Calu3 (cell line): ENCODE results near the gene FOXO3. TPM values are rescaled to one million over a fixed set of nuclear protein-coding genes. Genes with fewer than 3 reads are reported as not detected.
A peak's percentile ranks its signal among the peaks of the same experiment; 100 is the strongest.

ENCODE experiments used
- BruUV-seq: library from RNA; stranded (reverse); fragments of 400-500 nt; replicated peaks from 2 replicates; lab custom pipeline; 2021; lab: Mats Ljungman, UMichigan
- CTCF ChIA-PET: fragments of 300-600 bp; sonication (Branson Sonifier 250); formaldehyde crosslinking; loops from one replicate; lab custom pipeline; 2022; ENCODE audit warnings: antibody characterized with exemption; lab: Charles Lee
- DNase-seq: peaks from one replicate; pipeline ENCODE4 v3.0.0; 2022
- H3K27ac Mint-ChIP-seq: one replicate; pipeline ENCODE4 v1.8.0; 2022; ENCODE audit warnings: mixed read lengths; ENCODE audit not compliant: unreplicated experiment
- H3K27me3 Mint-ChIP-seq: one replicate; pipeline ENCODE4 v1.8.0; 2022; ENCODE audit warnings: mixed read lengths; ENCODE audit not compliant: unreplicated experiment
- H3K36me3 Mint-ChIP-seq: one replicate; pipeline ENCODE4 v1.8.0; 2022; ENCODE audit warnings: mild to moderate bottlenecking, moderate library complexity, mixed read lengths; ENCODE audit not compliant: insufficient read depth, unreplicated experiment
- H3K4me1 Mint-ChIP-seq: one replicate; pipeline ENCODE4 v1.8.0; 2022; ENCODE audit warnings: mild to moderate bottlenecking, low read depth, mixed read lengths; ENCODE audit not compliant: unreplicated experiment
- H3K4me3 Mint-ChIP-seq: one replicate; pipeline ENCODE4 v1.8.0; 2022; ENCODE audit warnings: mild to moderate bottlenecking, low read depth, moderate library complexity, mixed read lengths; ENCODE audit not compliant: unreplicated experiment
- H3K9me3 Mint-ChIP-seq: one replicate; pipeline ENCODE4 v1.8.0; 2022; ENCODE audit warnings: low read depth, mixed read lengths; ENCODE audit not compliant: unreplicated experiment
- CTCF ChIP-seq: fragments of 200-600 bp; IDR thresholded peaks from one replicate; pipeline ENCODE4 v1.8.0; 2022; ENCODE audit warnings: antibody characterized with exemption; ENCODE audit not compliant: unreplicated experiment
- intact Hi-C: fragments of 100-400 bp; cut with micrococcal nuclease; formaldehyde crosslinking; loops from one replicate; pipeline ENCODE4 v1.10.0; 2022; ENCODE audit not compliant: unreplicated experiment
- total RNA-seq: library from RNA; stranded (reverse); gene quantifications from 2 replicates; pipeline ENCODE4 v1.2.3, GENCODE V29; 2022

FOXO3 gene
- total RNA-seq, 1 experiment from 2014 or later, result 45.5 TPM

- Mint-ChIP-seq H3K4me3 (peak overlapping the region; percentile 94), H3K9me3 (no peaks in the 10 kb centered on the region), H3K36me3 (peaks cover 59% of the 10 kb centered on the region), H3K27me3 (no peaks in the 10 kb centered on the region), H3K4me1 (no peaks in the 10 kb centered on the region), H3K27ac (peak overlapping the region; percentile 84)
- TF ChIP-seq CTCF, result no peak
- DNase-seq, result peak; percentile 70
- intact Hi-C loops, result no loop called here
- BruUV-seq, result no TSS peak
- CTCF ChIA-PET, result interaction anchor here (0.7 to 1.8 kb wide), 10 partner anchors 16 to 336 kb away, joined by 3 to 7 read pairs (median 3); no protein-coding TSS in a partner anchor
Measured at GRCh38 chr6:108557494-108558371, 3.0 kb upstream of the FOXO3 start.

GRCh38 chr6:108558372-108559096, 2.2 kb upstream of the FOXO3 start:
- Mint-ChIP-seq H3K27me3 (no peaks in the 10 kb centered on the region), H3K4me3 (peak overlapping the region; percentile 94)

GRCh38 chr6:108559097-108559883, 1.4 kb upstream of the FOXO3 start:
- H3K9me3 Mint-ChIP-seq, result no peaks in the 10 kb centered on the region
- peaks cover 68% of the 10 kb centered on the region for H3K36me3 Mint-ChIP-seq
- no peaks in the 10 kb centered on the region for H3K27me3 Mint-ChIP-seq
- peak overlapping the region; percentile 84 for H3K27ac Mint-ChIP-seq
- BruUV-seq, result no TSS peak
- intact Hi-C loops, result no loop called here
- peaks cover 6% of the 10 kb centered on the region for H3K4me1 Mint-ChIP-seq
- CTCF ChIA-PET, result interaction anchor here (0.7 to 1.8 kb wide), 4 partner anchors 18 to 279 kb away, joined by 3 to 7 read pairs (median 4); no protein-coding TSS in a partner anchor
- peak overlapping the region; percentile 94 for H3K4me3 Mint-ChIP-seq
- peak; percentile 83 for DNase-seq
- no peak for TF ChIP-seq CTCF

More at GRCh38 chr6:108558372-108559096, 2.2 kb upstream of the FOXO3 start:
- no peaks in the 10 kb centered on the region for H3K4me1 Mint-ChIP-seq
- no TSS peak for BruUV-seq
- DNase-seq, result peak; percentile 97
- intact Hi-C loops, result no loop called here
- H3K27ac Mint-ChIP-seq, result peak overlapping the region; percentile 84
- no peaks in the 10 kb centered on the region for H3K9me3 Mint-ChIP-seq
- CTCF ChIA-PET, result interaction anchor here (0.7 to 1.8 kb wide), 9 partner anchors 17 to 279 kb away, joined by 3 to 7 read pairs (median 3); no protein-coding TSS in a partner anchor
- H3K36me3 Mint-ChIP-seq, result peaks cover 67% of the 10 kb centered on the region
- no peak for TF ChIP-seq CTCF
